Keratinocyte (primary cell): ENCODE measurements around the gene RANBP9. TPM values are rescaled to one million over a fixed set of nuclear protein-coding genes. Genes with fewer than 3 reads are reported as not detected.

Source experiments
- DNase-seq: peaks from one replicate; pipeline ENCODE4 v3.0.0-alpha.2; 2011; ENCODE audit warnings: low read depth, missing footprints, low spot score
- FAIRE-seq: peaks from 2 replicates; lab custom pipeline; 2011; peaks lifted over from hg19 to GRCh38; lab: Jason Lieb, UNC
- H2AFZ ChIP-seq: 2 replicates; pipeline ENCODE4 v1.6.0; 2012; ENCODE audit warnings: low read length, control low read depth, inconsistent platforms; ENCODE audit not compliant: control insufficient read depth
- H3K27ac ChIP-seq: 2 replicates; pipeline ENCODE4 v1.5.1; 2011; ENCODE audit warnings: low read length; ENCODE audit not compliant: control insufficient read depth, insufficient read depth
- H3K27me3 ChIP-seq: 3 replicates; pipeline ENCODE4 v1.6.0; 2011; ENCODE audit warnings: low read length; ENCODE audit not compliant: control insufficient read depth, insufficient read depth; ENCODE audit errors: extremely low read depth
- H3K36me3 ChIP-seq, 2 experiments: 2 replicates in 1 of 2; 3 replicates in 1 of 2; pipeline ENCODE4 v1.5.1; 2011; ENCODE audit warnings: low read length in 2 of 2, mild to moderate bottlenecking in 1 of 2; ENCODE audit not compliant: control insufficient read depth in 2 of 2, insufficient read depth in 2 of 2; ENCODE audit errors: extremely low read depth in 1 of 2
- H3K4me1 ChIP-seq: 3 replicates; pipeline ENCODE4 v1.5.1; 2011; ENCODE audit warnings: low read length; ENCODE audit not compliant: control insufficient read depth, insufficient read depth; ENCODE audit errors: extremely low read depth
- H3K4me2 ChIP-seq: 3 replicates; pipeline ENCODE4 v1.6.0; 2011; ENCODE audit warnings: low read depth, low read length; ENCODE audit not compliant: control insufficient read depth, insufficient read depth; ENCODE audit errors: extremely low read depth
- H3K4me3 ChIP-seq, 3 experiments: fragments of 200-600 bp in 1 of 3; sonication (generic) in 1 of 3; 2 replicates in 2 of 3; 3 replicates in 1 of 3; pipeline ENCODE4 v1.5.1; 2011 to 2016; ENCODE audit warnings: low read length in 3 of 3, mild to moderate bottlenecking in 3 of 3, control low read depth in 2 of 3, inconsistent platforms in 1 of 3, low read depth in 1 of 3, mixed read lengths in 1 of 3, mixed run types in 1 of 3, moderate library complexity in 1 of 3; ENCODE audit not compliant: control insufficient read depth in 2 of 3, insufficient read depth in 2 of 3; ENCODE audit errors: extremely low read depth in 1 of 3
- H3K79me2 ChIP-seq: 2 replicates; pipeline ENCODE4 v1.6.0; 2012; ENCODE audit warnings: low read length; ENCODE audit not compliant: control insufficient read depth, insufficient read depth
- H3K9ac ChIP-seq: 3 replicates; pipeline ENCODE4 v1.6.0; 2011; ENCODE audit warnings: low read length; ENCODE audit not compliant: control insufficient read depth, insufficient read depth; ENCODE audit errors: extremely low read depth
- H3K9me1 ChIP-seq: 3 replicates; pipeline ENCODE4 v1.6.0; 2011; ENCODE audit warnings: low read length; ENCODE audit not compliant: control insufficient read depth, insufficient read depth; ENCODE audit errors: extremely low read depth
- H3K9me3 ChIP-seq: 2 replicates; pipeline ENCODE4 v1.5.1; 2012; ENCODE audit warnings: low read depth, low read length; ENCODE audit not compliant: control insufficient read depth
- H4K20me1 ChIP-seq: 3 replicates; pipeline ENCODE4 v1.6.0; 2011; ENCODE audit warnings: low read length; ENCODE audit not compliant: control insufficient read depth, insufficient read depth; ENCODE audit errors: extremely low read depth
- EZH2 ChIP-seq: IDR thresholded peaks from one replicate; pipeline ENCODE4 v1.6.1; 2012; ENCODE audit warnings: inconsistent platforms, mild to moderate bottlenecking, low read length, moderate library complexity
- dilution Hi-C: fragments of 300-500 bp; cut with MboI; formaldehyde crosslinking; loops from one replicate; pipeline ENCODE4 v1.7.0; 2020; ENCODE audit warnings: low sequenced_read_pairs; ENCODE audit not compliant: extremely low pct_ligation_motif_present
- polyA plus RNA-seq, 5 experiments: library from polyadenylated mRNA; depleted of rRNA in 3 of 5; stranded (reverse) in 3 of 5; stranded (forward) in 1 of 5; unstranded in 1 of 5; fragments of >200 nt; gene quantifications; 1 replicate in 1 of 5; 2 replicates in 3 of 5; 3 replicates in 1 of 5; pipeline versions ENCODE4 v1.2.1 to v1.2.3, GENCODE V29; 2011 to 2012; ENCODE audit warnings: missing spikeins in 2 of 5, low read depth in 1 of 5, low replicate concordance in 1 of 5
- TF ChIP-seq, protein P1 (sequence below), 3 experiments: IDR thresholded peaks in 1 of 3; conservative IDR thresholded peaks in 1 of 3; optimal IDR thresholded peaks in 1 of 3; 2 replicates in 2 of 3; 3 replicates in 1 of 3; pipeline versions ENCODE3 to v1.5.1; 2011; ENCODE audit warnings: low read length in 3 of 3, mild to moderate bottlenecking in 3 of 3, moderate library complexity in 2 of 3, control low read depth in 1 of 3, inconsistent platforms in 1 of 3; ENCODE audit not compliant: insufficient read depth in 2 of 3; ENCODE audit errors: extremely low read depth in 1 of 3

Gene RANBP9
- polyA plus RNA-seq, 1 donor (not counting 4 experiments of a cell fraction or from before 2014, with no cell fraction given), result 36.7 TPM

DNA sequence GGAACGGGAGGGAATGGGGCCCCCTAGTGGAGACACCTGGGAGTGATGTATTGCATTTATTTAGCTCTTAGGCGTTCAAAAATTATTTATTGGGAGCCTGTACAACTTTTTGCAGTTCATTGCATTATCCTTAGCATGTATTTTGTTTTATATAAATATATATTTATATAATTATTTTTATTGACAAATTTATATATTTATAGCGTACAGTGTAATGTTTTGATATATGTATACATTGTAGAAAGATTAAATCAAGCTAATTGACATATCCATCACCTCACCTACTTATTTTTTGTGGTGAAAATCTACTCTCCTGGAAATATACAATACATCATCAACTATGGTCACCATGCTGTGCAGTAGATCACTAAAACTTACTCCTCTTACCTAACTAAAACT lies 136.3 kb downstream of the RANBP9 start:
- FAIRE-seq (no peak), DNase-seq (no peak)
- peak overlapping the region; percentile 83 for H3K4me2 ChIP-seq
- no peaks in the 10 kb centered on the region for H3K27me3 ChIP-seq
- H3K36me3 ChIP-seq, result peaks cover 1 to 4% of the 10 kb centered on the region in 2 experiments
- no peak overlapping the region for H3K27ac ChIP-seq
- dilution Hi-C loops, result no loop called here
- no peaks in the 10 kb centered on the region for H3K9me1 ChIP-seq
- H3K9me3 ChIP-seq, result no peaks in the 10 kb centered on the region
- peak overlapping the region; percentile 93 for H3K9ac ChIP-seq
- TF ChIP-seq EZH2, result no peak
- TF ChIP-seq, protein P1, sequence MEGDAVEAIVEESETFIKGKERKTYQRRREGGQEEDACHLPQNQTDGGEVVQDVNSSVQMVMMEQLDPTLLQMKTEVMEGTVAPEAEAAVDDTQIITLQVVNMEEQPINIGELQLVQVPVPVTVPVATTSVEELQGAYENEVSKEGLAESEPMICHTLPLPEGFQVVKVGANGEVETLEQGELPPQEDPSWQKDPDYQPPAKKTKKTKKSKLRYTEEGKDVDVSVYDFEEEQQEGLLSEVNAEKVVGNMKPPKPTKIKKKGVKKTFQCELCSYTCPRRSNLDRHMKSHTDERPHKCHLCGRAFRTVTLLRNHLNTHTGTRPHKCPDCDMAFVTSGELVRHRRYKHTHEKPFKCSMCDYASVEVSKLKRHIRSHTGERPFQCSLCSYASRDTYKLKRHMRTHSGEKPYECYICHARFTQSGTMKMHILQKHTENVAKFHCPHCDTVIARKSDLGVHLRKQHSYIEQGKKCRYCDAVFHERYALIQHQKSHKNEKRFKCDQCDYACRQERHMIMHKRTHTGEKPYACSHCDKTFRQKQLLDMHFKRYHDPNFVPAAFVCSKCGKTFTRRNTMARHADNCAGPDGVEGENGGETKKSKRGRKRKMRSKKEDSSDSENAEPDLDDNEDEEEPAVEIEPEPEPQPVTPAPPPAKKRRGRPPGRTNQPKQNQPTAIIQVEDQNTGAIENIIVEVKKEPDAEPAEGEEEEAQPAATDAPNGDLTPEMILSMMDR (optimal IDR thresholded peaks at IDR 0.05 in 1 of 3, IDR thresholded peaks at IDR 0.05 in 1 of 3, conservative IDR thresholded peaks at IDR 0.05 in 1 of 3; ENCODE audit: extremely low read depth in 1 of 3, insufficient read depth in 2 of 3, low read length in 3 of 3), result peak; percentile 72 to 81 (median 76)
- H3K79me2 ChIP-seq, result no peaks in the 10 kb centered on the region
- H4K20me1 ChIP-seq, result no peaks in the 10 kb centered on the region
- H3K4me1 ChIP-seq, result peaks cover 8% of the 10 kb centered on the region
- H2AFZ ChIP-seq, result no peak overlapping the region
- peak overlapping the region in 2 of 3 experiments; percentile 68 to 87 for H3K4me3 ChIP-seq

DNA sequence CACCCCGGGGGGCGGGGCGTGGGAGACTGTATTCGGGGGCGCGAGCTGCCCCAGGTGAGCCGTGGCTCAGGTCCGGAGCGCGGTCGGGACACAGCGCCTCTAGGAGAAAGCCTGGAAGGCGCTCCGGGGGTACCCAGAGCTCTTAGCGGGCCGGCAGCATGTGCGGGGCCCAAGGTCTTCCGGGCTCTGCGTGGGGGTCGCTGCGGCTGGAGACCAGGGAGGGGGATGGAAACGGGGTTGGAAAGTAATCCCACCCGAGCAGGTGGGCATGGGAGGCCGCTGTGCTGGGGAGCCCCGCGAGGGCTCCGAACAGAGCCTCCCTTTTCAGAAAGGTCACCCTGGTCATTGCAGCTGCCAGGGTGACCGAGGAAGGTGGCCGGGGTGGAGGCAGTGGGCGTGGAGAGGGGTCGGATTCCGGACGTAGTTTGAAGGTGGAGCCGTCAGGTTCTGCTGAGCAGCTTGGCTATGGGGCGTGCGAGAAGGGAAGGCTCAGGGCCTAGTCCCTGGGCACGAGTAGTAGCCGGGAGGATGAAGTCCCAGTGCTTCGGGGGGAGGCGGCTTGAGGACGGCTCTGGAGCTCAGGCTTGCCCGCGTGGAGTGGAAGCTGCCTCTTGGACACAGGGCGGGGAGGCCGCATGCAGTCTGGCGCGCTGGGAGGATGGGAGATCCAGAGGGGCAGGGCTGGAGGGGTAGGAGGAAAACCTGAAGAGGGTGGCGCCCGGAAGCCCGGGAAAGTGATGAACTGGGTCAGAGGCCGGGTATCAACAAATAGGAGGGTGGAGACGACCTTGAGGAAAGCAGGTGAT lies 136.9 kb downstream of the RANBP9 start, which contains the start of gene SIRT5:
SIRT5 (plus strand) TSS at position 31 of the 806 bp plus-strand sequence. CDS start 9,510 bp downstream, outside the sequence.
- Histone ChIP-seq H2AFZ (peak within 1 kb of the TSS; percentile 92), H3K27me3 (no peaks in the 10 kb centered on the region), H3K9me3 (no peaks in the 10 kb centered on the region), H3K79me2 (no peaks in the 10 kb centered on the region), H3K9me1 (no peaks in the 10 kb centered on the region), H3K36me3 (peaks cover 1% of the 10 kb centered on the region in 2 experiments), H3K4me2 (peak within 1 kb of the TSS; percentile 83), H3K4me3 (peak within 1 kb of the TSS; percentile 68 to 87 (median 71)), H3K27ac (peak within 1 kb of the TSS; percentile 92), H3K9ac (peak within 1 kb of the TSS; percentile 93), H4K20me1 (no peaks in the 10 kb centered on the region), H3K4me1 (peaks cover 8% of the 10 kb centered on the region)
- DNase-seq, result peak; percentile 59
- no peak for TF ChIP-seq EZH2
- TF ChIP-seq, protein P1 (optimal IDR thresholded peaks at IDR 0.05 in 1 of 3, IDR thresholded peaks at IDR 0.05 in 1 of 3, conservative IDR thresholded peaks at IDR 0.05 in 1 of 3; ENCODE audit: extremely low read depth in 1 of 3, insufficient read depth in 2 of 3, low read length in 3 of 3), result no peak
- peak; percentile 76 for FAIRE-seq
- dilution Hi-C loops, result no loop called here
